8988T (cell line): ENCODE data around the gene PTH1R.
A peak's percentile ranks its signal among the peaks of the same experiment; 100 is the strongest.

Experiments
- DNase-seq: peaks from one replicate; pipeline ENCODE4 v3.0.0; 2011

Gene PTH1R

GRCh38 chr3:46917257-46917656 is 39.7 kb downstream of the PTH1R start:
- no peak for DNase-seq

- DNase-seq, result no peak
These were observed 40.7 kb downstream of the PTH1R start for GRCh38 chr3:46918202-46918601.

- DNase-seq, result no peak
These were observed 41.1 kb downstream of the PTH1R start for GRCh38 chr3:46918634-46919033.

- no peak for DNase-seq
These were observed 43.5 kb downstream of the PTH1R start for GRCh38 chr3:46921041-46921440.

- DNase-seq, result no peak
These were observed 44.4 kb downstream of the PTH1R start for GRCh38 chr3:46921871-46922271.

- DNase-seq, result no peak
These were observed 44.9 kb downstream of the PTH1R start for GRCh38 chr3:46922426-46922825.

GRCh38 chr3:46922871-46923558 is 45.5 kb downstream of the PTH1R start:
- no peak for DNase-seq

- DNase-seq, result peak; percentile 81
These were observed 46.2 kb downstream of the PTH1R start for GRCh38 chr3:46923559-46924350.

GRCh38 chr3:46924921-46925584 is 47.5 kb downstream of the PTH1R start:
- no peak for DNase-seq

- no peak for DNase-seq
These were observed 48.0 kb downstream of the PTH1R start for GRCh38 chr3:46925585-46925934.

- DNase-seq, result no peak
These were observed 48.5 kb downstream of the PTH1R start for GRCh38 chr3:46926039-46926438.

- no peak for DNase-seq
These were observed 48.9 kb downstream of the PTH1R start for GRCh38 chr3:46926447-46926846.

- no peak for DNase-seq
These were observed 49.6 kb downstream of the PTH1R start for GRCh38 chr3:46926871-46927717.

- DNase-seq, result no peak
These were observed 50.2 kb downstream of the PTH1R start for GRCh38 chr3:46927718-46928073.

- no peak for DNase-seq
These were observed 50.8 kb downstream of the PTH1R start for GRCh38 chr3:46928282-46928681.

GRCh38 chr3:46929324-46929723 is 51.8 kb downstream of the PTH1R start:
- no peak for DNase-seq

- DNase-seq, result no peak
These were observed 52.8 kb downstream of the PTH1R start for GRCh38 chr3:46930166-46930944.

- DNase-seq, result no peak
These were observed 53.5 kb downstream of the PTH1R start for GRCh38 chr3:46930945-46931403.

GRCh38 chr3:46931631-46932331 is 54.3 kb downstream of the PTH1R start:
- DNase-seq, result no peak

- DNase-seq, result no peak
These were observed 55.1 kb downstream of the PTH1R start for GRCh38 chr3:46932455-46933225.

GRCh38 chr3:46933261-46933660 is 55.7 kb downstream of the PTH1R start:
- DNase-seq, result no peak
